Esophagus muscularis mucosa (tissue), 3 donors: Measurements from ENCODE around the gene ANO6.

ENCODE experiments used
- CTCF ChIP-seq, 3 experiments: fragments of 200-600 bp in 2 of 3; fragments of 450-650 bp in 1 of 3; sonication (generic) in 2 of 3; IDR thresholded peaks; one replicate each; pipeline ENCODE4 v1.5.1; 2017 to 2019; ENCODE audit warnings: antibody characterized with exemption in 3 of 3, mild to moderate bottlenecking in 2 of 3, moderate library complexity in 1 of 3
- POLR2AphosphoS5 ChIP-seq, 2 donors: sonication (generic); formaldehyde crosslinking; IDR thresholded peaks; one replicate each; pipeline ENCODE4 v1.6.1; 2017; ENCODE audit warnings: antibody characterized with exemption in 2 of 2

DNA sequence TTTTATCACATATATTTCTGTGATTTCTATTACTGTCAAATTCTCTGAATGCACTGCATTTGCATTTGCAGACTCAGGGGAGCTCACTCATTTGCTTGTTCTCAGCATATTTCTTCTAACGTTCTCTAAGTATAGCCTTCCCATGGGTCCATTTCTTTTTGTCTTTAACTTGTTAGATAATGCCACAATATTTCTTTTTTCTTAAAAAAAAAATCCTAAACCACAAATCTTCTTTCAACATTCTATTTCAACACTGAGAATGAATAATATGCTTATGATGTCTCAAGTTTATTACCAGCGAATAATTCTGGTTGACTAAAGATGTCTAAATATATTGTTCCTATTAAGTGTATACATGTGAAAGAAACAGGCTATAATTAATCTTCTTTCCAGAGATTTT lies 200.2 kb downstream of the ANO6 start:
- TF ChIP-seq CTCF (IDR thresholded peaks at IDR 0.05) (no peak), POLR2AphosphoS5 (IDR thresholded peaks at IDR 0.05) (no peak)
